Prostate gland (tissue), 2 donors: Measurements from ENCODE around the gene CHST5.

ENCODE experiments used
- CTCF ChIP-seq, 4 experiments: fragments of 200-600 bp in 2 of 4; fragments of 450-650 bp in 2 of 4; sonication (generic) in 2 of 4; IDR thresholded peaks; 1 replicate in 3 of 4; 2 replicates in 1 of 4; pipeline ENCODE4 v1.5.1; 2016 to 2019; ENCODE audit warnings: antibody characterized with exemption in 4 of 4, mild to moderate bottlenecking in 2 of 4, moderate library complexity in 2 of 4
- POLR2A ChIP-seq: fragments of 450-650 bp; IDR thresholded peaks from one replicate; pipeline ENCODE4 v1.6.1; 2016; ENCODE audit warnings: antibody characterized with exemption, mild to moderate bottlenecking

- TF ChIP-seq CTCF (IDR thresholded peaks at IDR 0.05): no peak
- TF ChIP-seq POLR2A: no peak
These were observed 52.7 kb downstream of the CHST5 start for GRCh38 chr16:75483222-75483621.
